GM21619 (cell line): ENCODE results near the gene XXYLT1.

ENCODE experiments used
- ATAC-seq: cut with Tn5 transposase; IDR thresholded peaks from one replicate; pipeline ENCODE4 v1.9.1; 2021; ENCODE audit not compliant: unreplicated experiment

XXYLT1 gene

DNA sequence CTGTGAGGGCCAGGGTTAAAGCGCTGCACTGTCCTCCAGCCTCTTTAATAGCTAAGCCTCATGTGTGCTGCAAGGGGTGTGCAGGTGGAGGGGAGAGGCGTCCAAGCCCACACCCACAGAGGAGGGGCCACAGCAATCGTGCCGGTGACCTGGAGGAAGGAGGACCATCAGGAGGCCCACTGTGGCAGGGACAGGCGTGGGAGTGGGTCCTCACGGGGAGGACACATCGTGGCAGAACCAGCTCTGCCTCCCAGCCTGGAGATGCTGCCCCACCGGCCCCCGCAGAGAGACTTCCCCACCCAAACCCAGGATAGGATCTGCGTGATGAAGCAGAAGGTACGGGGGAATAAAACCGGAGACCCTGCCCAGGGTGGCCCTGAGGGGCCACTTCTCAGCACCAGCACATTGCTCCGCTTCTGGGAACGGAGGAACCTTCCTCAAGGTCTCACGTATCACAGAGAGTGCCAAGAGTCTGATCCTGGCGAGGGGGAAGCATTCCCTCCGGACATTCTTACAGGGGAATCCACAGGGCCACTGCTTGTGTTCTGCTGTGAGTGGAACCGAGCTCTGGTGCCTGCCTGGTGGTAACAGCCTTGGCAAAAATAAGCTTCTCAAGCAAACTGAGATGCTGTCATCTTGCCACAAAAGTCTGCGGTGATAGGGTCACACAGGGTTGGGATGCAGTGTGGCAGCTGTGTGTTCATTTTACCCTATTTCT is 199.8 kb downstream of the XXYLT1 start:
- no peak for ATAC-seq

DNA sequence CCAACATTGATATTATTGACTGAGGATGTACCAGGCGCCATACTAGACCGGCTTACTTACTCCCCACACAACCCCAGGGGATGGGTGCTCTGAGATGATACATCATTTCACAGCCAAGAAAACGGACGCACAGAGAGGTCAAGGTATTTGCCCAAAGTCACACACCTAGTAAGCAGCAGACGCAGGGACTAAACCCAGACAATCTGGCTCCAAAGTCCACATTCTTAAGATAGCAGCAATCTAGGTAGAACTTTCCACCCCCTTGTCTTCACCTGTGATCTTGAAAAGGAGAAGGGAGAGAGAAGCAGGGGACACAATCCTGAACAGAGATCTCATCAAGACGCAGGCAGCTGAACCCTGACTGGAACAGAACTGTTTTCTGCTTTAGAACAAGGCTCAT is 200.6 kb downstream of the XXYLT1 start:
- no peak for ATAC-seq

DNA sequence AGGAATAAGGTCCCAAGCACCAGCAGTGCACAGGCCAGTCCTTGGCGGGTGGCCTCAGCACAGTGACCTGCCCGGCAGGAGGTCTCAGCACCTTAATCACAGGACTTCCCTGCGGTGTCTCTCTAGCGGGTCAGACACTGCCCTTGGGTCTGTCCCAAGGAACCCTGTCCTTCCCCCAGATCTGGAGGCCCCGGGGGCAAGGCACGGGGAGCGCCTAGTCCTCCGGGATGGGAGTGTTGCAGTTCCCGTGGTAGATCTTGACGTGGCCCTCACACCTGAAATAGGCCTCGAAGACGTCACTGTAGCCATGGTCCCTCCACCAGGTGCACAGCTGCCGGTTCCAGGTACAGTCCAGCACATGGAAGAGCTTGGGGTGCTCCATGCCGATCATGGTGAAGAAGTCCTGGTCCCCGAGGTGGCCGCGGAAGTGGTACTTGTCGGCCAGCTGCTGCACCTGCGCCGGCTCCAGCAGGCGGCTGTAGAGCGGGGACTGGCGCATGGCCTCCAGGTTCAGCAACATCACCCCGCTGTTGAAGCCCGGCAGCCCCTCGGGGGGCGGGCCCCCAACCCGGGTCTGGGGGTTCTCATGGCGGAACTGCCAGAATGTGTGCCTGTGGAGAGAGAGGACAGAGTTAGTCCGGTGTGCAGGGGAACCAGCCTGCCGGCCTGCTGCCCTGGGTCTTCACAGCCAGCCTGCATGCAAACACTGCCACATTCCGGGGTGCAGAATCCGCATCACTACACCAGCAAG is 201.3 kb downstream of the XXYLT1 start:
- ATAC-seq, result no peak

DNA sequence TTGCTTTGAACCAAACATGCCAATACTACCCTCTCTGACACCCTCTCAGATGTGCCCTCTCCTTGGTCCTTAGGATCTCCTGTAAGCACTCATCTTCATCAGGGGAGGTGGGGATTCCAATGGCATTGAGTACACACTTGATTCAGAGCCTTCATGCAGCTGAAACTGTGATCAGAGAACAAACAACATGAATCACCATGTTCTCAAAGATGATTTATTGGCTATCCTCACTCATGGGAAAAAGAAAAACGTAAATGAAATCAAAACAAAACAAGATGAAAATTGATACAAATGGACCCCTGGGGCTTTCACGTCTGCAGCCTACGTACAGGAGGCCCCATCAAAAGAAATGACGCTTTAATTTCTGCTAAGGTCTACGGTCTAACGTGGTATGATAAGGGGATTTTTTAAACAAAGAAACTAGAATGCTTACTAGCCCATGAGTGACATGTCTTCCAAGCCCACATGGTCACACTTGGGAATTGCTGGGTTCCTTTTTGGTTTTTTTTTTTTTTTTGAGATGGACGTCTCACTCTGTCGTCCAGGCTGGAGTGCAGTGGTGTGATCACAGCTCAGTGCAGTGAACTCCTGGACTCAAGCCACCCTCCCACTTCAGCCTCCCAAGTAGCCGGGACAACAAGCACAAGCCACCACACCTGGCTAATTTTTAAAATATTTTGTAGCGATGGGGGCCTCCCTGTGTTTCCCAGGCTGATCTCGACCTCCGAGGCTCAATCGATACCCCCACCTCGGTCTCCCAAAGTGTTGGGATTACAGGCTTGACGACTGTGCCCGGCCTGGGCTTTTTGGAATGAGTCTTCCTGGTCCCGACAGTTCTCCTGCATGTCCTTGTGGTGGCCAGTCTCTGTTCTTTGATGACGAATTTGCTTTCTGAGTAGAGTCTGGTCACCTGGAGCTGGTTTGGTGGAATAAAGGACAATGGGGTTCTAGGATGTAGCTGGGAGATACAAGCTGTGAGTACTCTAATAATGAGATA is 202.6 kb downstream of the XXYLT1 start:
- ATAC-seq, result no peak

DNA sequence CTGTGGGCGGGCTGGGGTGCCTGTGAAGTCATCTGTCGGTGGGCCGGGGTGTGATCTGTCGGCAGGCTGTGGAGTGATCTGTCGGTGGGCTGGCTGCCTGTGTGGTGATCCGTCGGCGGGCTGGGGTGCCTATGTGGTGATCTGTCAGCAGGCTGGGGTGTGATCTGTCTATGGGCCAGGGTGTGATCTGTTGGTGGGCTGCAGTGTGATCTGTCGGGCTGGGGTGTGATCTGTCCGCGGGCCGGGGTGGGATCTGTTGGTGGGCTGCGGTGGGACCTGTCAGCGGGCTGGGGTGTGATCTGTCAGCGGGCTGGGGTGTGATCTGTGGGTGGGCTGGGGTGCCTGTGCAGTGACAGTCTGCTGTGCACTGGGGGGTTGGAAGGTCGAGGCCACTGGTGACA is 204.5 kb downstream of the XXYLT1 start:
- no peak for ATAC-seq

- no peak for ATAC-seq
Observed at GRCh38 chr3:195065864-195066185, 205.1 kb downstream of the XXYLT1 start.

- ATAC-seq, result no peak
Observed at GRCh38 chr3:195065142-195065863, 205.7 kb downstream of the XXYLT1 start.

- no peak for ATAC-seq
Observed at GRCh38 chr3:195064300-195064931, 206.5 kb downstream of the XXYLT1 start.

DNA sequence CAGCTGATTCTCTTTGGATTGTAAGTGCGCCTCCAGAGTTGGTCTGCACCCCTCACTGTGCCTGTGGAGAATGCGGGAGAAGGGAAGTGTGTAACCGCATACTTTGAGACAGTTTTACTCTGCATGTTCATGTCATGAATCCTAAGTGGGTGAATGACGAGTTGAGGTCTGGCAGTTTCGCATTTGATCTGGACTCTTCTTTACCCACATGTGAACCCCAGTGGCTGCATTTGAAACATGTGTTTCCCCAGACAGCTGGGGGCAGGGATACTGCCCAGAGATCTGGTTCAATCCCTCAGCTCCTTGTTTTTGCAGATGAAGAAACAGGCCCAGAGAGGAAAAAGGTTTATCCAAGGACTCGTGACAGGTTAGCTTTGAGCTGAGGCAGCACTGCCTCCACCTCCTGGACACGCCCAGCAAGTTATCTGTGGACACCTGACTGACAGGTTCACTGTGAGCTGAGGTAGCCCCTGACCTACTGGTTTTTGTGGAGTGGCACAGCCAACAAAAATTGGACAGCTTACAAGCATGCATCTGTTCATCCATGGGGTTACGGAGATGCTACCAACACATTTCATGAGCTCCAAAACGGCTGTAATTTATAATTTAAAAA is 207.3 kb downstream of the XXYLT1 start:
- ATAC-seq, result no peak

DNA sequence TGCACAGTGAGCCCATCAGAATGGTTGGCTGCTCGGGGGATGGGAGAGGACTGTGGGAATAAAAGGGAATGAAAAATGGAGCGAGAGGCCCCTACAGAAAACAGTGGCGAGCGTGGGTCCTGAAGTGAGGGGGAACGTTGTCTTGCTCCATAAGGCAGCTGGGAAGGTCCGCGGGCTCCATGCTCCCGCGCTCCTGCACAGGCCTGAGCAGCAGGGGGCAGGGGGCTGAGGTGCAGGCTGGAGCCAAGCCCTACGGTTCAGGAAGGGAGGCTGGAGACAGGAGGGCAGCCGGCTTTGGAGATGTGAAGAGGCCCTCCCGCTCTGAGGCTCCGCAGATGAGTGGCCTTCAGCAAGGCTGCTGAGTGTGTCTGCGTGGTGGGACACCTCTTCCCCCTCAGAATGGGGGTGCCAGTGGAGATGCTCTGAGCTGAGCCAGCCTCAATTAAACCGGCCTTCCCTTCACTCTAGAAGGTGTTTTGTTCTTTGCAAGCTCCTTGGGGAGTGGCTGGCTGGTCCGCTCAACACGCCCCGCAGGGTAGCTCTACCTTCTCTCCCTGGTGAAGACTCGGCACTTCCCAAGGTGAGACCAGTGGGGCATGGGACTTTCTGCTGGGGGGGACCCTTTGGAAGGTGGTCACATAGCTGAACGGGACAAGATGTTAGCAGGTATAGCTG is 208.0 kb downstream of the XXYLT1 start:
- ATAC-seq, result no peak

DNA sequence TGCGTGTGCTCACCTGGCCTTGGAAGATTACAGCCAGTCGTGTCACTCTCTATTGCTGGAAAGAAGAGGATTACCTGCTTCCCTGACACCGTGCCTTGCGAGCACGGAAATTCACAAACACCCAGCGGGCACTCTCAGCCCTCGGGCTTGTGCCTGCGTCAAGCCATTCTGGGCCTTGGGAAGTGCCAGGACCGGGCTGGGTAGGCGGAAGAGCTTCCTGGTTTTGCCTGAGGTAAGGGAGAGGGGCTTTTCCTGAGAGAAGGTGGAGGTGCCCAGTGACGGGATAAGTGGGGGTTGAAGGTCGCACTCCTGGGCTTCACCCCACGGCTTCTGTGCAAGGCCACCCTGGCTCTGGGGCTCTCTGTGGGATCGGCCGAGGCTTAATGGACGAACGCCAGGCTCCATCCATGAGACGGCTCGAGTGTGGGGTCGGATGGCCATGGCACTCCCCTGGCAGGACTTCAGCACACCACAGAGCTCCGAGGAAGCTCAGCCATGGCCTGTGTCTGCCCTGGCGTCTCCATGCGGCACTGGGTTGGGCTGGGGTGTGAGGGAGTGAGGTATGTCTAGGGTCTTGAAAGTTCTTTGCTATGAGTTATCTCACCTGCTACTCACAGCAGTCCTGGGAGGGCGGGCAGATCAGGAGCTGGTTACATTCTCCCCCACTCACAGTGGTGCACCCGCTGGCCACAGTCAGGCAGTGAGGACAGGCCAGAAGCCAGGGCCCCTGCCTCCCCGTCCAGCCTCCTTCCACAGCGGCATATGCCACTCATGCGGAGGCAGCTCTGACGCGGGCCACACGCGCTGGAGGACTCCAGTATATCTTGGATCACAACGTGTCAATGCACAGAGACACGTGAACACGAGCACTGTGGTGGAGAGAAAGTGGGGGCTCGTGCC is 209.0 kb downstream of the XXYLT1 start:
- ATAC-seq, result no peak

DNA sequence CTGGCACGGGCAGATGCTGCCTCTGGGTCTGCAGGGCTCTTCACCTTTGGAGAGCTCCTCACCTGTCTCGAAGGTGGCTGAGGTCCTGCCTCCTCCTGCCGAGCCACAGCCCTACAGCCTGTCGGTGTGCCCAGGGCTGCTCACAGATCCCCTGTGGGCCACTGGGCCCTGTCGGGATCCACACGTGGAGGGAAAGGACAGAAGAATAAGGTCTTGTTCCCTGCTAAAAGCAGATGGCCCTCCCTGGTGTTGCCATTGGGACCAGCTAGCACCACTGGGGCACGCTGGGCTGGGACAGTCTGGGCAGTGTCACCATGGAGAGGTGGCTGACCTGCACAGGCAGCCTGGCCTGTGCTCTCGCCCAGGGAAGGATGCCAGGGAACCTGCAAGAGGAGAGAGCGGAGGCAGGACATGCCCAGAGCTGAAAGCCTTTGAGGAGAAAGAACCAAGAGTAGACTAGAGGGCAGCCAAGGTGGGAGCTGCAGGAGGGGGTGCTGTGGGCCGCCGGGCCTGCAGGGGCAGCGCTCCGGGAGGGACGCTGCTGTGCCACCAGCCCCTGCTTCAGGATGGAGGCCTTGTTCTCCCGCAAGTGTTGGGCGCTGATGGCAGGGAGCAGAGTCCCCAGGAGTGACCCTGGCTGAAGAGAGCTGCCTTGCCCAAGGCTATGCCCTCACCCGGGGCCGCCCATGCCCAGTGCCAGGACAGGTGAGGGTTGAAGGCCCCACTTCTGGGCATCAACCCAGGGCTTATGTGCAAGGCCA is 210.2 kb downstream of the XXYLT1 start:
- no peak for ATAC-seq

DNA sequence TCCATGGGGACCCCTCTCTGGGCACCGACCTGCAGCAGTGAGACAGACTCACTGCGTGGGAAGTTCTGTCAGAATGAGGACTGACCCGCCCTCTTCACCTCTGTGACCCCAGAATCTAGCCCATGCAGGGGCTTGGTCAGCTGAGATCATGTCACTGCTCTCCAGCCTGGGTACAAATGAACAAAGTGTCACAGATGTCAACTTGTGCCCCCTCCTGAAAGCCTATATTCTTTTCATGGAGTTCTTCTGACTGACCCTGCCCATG is 210.8 kb downstream of the XXYLT1 start:
- no peak for ATAC-seq

DNA sequence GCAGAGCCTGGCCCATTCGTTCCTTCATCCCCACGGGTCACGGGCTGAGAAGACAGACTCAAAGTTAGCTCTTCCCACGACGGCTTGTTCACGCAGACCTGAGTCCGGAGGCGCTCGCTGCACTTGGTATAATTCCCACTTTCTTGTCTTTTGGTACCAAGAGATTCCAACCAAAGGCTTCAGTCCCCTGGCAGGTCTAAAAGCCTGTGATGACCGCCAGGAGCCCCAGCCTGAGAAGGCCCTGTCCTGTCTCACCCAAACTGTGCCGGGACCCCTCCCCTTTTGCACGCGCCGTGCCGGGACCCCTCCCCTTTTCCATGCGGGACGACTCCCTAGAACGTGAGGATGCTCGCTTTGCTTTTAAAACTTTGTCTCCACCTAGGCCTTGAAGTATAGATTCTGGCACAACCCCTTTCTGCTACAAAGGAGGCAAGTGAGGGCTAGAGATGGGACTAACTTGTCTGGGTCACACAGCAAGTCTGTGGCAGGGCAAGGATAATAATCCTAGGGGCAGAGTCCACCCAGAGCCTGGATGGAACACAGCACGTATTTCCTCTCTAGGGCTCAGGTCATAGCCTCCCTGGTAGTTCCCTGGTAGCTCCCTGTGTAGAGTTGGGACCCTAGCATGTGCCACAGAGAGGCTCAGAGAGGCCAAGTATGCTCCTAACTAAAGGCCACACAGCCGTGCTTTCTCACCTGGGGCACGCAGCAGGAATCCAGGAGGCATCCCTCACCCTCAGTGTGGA is 211.3 kb downstream of the XXYLT1 start:
- ATAC-seq, result no peak

- no peak for ATAC-seq
Observed at GRCh38 chr3:195059006-195059350, 212.0 kb downstream of the XXYLT1 start.

DNA sequence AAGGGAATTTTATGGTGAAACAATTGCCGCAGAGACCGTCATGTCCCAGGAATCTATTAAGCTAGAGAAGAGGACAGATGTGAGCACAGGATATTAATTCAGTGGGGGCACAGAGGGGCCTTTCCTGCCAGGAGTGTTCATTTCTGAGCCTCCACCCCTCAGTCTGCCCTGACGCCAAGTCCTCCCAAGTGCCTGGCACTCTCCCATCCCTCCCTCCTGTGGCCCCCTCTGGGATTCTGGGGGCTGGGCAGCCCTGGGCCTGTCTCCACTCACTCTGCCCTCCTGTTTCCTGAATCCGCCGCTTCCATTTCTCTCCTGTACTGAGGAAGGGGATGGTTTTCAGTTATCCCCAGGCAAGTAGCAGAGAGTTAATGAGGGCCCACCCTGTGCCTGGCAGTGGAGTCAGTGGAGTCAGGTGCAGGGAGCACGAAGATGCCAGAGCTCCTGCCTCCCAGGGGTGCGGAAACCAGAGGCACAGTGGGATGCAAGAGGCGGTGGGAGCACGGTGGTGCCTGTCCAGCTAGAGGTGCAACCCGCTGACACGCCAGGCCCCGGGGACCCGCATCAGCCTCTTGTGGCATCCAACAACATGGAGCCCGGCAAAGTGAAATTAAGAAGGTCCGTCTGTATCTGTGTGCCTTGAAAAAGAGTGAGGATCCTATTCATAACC is 212.5 kb downstream of the XXYLT1 start:
- ATAC-seq, result no peak

- no peak for ATAC-seq
Observed at GRCh38 chr3:195057716-195058115, 213.2 kb downstream of the XXYLT1 start.
